Stimulated activated CD8-positive, alpha-beta memory T cell treated with anti-CD3 and anti-CD28 coated beads, Interleukin-12 subunit alpha, Interleukin-12 subunit beta, amount 100 ng/mL, for 24 hours (primary cell): ENCODE results near the gene HNRNPR.
"Not testable (repeated sequence)": the region's sequence is repeated elsewhere in the genome, so short reads cannot be mapped to it uniquely, and the experiment has no call there.

ENCODE experiments used
- DNase-seq: peaks from one replicate; pipeline ENCODE4 v3.0.0-alpha.2; 2020; ENCODE audit errors: extremely low read depth

Gene HNRNPR

GRCh38 chr1:23344111-23344986 is at the start of gene HNRNPR:
TSS of gene HNRNPR (minus strand) at chr1:23344284. CDS start at chr1:23341008, 3,276 bp downstream.
- peak; percentile 99 for DNase-seq

DNA sequence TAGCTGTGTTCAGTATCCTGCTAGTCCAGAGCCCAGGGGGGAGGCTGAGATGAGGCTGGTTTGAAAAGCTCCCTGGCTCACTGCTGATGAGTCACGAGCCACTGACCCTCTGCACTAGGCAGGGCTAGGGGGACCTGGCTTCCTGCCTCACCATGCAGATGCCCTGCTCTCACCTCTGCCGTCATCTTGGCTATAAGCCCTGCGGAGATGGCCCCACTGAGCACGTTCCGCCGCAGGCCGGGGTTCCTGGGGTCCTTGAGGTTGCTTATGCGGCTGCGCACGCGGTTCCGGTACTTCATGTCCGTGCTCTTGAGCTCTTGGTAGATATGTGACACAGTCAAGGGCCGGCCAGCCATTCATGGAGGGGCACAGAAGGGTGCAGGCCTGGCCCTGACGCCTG is 49.6 kb upstream of the HNRNPR start:
- DNase-seq, result no peak

DNA sequence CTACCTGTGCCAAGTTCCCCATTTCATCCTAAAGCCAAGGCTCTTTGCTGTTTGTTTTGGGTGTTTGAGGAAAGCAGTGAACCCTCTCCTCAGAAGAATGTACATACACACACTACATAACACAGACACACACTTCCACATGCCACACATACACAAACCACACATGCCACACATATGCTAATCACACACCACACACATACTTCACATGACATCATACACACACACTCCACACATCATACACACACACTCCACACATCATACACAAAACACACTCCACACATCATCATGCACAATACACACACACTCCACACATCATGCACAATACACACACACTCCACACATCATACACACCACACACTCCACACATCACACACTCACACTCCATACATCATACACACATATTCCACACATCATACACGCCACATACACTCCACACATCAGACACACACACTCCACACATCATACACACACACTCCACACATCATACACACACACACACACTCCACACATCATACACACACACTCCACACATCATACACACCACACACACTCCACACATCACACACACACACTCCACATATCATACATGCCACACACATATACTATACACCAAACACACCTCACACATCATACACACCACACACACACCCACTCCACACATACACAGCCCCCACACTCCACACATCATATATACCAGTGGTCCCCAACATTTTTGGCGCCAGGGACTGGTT is 48.2 kb upstream of the HNRNPR start:
- no peak for DNase-seq

- DNase-seq, result no peak
These were observed 45.8 kb upstream of the HNRNPR start for GRCh38 chr1:23389837-23390321.

DNA sequence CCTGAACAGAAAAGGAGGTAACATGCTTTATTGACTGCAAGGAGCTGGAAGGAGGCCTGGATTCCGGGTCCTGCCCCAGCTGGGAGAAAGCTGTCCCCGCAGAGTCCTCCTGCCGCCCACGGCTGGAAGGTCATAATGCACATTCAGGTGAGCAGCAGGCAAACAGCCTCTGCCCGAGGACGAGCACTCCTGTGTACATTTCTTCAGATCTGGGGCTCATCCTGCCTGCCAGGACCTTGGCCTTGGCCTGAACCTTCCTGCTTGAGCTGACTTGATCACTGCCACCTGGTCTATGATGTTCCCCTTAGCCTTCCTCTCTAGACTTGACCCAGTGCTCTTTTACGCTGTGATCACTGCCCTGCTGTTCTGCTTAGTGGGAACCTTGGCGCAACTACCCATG is 43.4 kb upstream of the HNRNPR start:
- DNase-seq, result no peak

GRCh38 chr1:23385119-23385621 is 41.1 kb upstream of the HNRNPR start:
- DNase-seq, result no peak

- DNase-seq, result no peak
These were observed 40.4 kb upstream of the HNRNPR start for GRCh38 chr1:23384312-23385058.

GRCh38 chr1:23383577-23384311 is 39.7 kb upstream of the HNRNPR start:
- DNase-seq, result no peak

DNA sequence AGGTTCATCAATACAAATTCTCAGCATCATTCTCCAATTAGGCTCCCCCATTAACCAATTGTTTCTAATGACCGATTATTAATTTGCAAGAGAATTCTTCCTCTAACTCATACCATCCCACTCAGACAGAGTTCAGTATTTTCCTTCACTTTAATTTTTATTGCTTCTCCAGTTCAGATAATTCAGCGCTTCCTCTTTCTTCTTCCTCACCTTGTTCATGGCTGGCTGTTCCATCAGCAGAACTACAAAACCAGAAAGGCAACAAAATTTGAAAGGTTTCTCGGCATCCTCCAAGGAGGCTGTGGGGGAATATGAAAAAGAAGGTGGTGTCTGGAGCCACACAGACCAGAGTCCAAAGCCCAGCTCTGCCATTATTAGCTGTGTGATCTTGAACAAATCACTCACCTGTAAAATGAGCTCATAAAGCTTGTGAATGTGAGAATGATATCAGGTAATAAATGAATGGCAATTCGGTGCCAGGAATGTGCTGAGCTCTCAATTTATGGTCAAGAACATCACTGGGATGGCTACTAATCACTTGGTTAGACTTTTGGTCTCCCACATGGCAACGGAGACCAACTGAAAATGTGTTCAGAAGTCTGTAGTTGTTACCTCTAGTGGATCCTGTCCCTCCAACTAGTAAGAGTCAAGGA is 37.3 kb upstream of the HNRNPR start:
- no peak for DNase-seq

- no peak for DNase-seq
These were observed 36.6 kb upstream of the HNRNPR start for GRCh38 chr1:23380719-23381118.

- DNase-seq, result not testable (repeated sequence)
These were observed 36.2 kb upstream of the HNRNPR start for GRCh38 chr1:23380236-23380635.

DNA sequence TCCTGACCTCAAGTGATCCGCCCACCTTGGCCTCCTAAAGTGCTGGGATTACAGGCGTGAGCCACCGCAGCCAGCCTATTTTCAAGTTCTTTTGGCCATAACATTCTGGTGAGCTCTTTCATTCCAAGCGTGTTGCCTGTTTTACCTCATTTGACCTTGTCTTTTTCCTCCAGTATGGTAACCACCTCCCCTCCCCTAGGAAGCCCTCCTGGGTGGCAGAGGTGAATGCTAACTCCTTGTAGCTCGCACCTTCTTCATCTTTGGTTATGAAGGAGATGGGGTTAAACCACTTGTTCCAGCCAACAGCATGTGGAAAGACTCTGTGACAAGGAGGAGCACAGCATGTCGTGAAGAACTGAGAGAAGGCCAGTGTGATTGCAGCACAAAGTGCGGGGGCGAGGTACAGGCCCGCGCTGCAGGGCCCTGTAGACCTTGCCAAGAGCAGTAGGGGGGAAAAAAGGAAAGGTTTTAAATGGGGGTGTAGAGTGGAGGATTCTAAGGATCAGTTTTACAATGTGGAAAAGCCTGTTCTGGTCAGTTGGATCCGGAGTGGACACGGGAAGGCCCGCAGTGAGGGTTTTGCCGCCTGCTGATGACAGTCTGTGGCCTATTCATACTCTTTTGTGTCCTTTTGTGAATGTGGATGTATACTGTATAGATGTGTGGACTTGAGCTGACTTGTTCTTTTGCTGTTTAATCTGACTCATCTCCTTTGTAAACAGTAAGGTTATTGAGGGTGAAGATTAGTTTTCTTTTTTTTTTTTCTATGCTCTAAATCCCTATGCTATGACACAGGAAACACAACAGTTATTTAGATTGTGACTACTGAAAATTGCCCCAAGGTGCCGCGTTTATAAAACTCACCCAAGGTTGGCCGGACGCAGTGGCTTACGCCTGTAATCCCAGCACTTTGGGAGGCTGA is 33.1 kb upstream of the HNRNPR start:
- no peak for DNase-seq

DNA sequence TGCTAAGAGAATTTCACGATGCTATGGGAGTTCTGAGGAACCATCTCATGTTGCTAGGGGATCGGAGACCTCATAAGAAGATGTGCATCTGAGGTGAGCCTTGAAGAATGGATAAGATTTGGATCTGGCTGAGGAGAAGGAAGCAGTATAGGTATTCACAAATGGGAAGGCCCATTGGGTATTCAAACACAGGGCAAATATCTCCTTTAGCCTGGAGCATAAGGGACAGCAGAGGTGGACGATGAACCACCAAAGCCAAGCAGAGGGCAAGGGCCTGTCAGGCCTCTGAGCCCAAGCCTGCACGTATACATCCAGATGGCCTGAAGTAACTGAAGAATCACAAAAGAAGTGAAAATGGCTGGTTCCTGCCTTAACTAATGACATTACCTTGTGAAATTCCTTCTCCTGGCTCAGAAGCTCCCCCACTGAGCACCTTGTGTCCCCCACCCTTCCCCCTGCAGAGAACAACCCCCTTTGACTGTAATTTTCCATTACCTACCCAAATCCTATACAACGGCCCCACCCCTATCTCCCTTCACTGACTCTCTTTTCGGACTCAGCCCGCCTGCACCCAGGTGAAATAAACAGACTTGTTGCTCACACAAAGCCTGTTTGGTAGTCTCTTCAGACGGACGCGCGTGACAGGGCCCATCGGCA is 30.1 kb upstream of the HNRNPR start:
- not testable (repeated sequence) for DNase-seq

- no peak for DNase-seq
These were observed 28.1 kb upstream of the HNRNPR start for GRCh38 chr1:23371987-23372880.

DNA sequence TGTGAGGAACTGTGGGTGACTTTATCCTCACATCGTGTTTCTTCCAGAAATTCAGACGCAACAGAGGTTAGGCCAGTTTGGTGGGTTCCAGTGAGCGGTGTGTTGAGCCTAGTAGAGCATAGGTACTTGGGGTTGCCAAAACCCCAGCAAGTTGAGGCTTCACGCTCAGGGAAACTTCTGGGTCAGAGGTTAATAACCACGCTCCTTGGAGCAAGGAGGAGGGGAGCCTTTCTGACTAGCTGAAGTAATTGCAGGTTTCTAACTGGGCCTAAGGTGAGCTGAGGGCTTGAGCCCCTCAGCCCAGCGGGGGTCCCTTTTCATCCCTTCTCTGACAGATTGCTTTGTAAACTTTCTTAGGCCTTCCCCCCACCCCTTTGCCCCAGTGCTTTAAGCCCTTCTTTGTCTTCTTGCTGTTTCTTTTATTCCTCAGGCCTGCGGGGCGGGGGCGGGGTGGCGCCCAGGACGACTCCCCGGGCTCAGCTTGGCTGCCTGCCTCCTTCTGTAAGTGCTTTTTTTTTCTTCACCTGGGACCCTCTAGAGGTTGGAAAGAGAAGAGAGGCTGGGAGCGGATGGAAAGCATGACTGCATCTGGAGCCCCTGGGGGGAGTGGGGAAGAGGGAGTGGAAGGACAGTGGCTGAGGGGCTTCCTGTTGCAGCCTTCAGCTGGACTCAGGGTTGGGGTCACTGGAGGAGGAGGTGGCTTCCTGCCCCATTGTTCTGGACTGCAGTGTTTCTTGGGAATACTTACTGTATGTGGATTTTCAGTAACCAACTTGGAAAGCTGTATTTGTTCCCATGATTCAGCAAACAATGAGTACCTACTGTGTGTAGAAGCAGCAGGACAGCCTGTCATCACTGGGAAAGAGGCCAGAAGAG is 26.9 kb upstream of the HNRNPR start:
- no peak for DNase-seq

DNA sequence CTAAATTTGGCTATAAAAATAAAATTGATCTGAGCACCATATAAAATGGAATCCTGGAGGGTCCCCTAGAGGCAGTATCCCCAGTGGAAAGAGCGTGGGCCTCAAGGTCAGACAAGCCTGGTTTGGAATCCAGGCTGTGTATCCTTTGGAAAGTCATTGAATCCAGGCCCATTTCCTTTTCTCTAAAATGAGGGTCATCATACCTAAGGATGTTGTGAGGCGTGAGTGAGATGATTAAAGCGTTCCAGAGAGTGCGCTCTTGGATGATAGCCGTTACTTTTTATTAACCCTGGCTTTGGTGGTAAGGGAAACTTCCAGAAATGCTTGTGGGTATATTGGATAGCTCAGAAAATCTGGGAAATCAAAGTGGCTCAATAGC is 26.2 kb upstream of the HNRNPR start:
- no peak for DNase-seq
